ENCODE data around the gene ZNF609. TPM values are rescaled to one million over a fixed set of nuclear protein-coding genes. Genes with fewer than 3 reads are reported as not detected.
A peak's percentile ranks its signal among the peaks of the same experiment; 100 is the strongest.

Gene ZNF609
- total RNA-seq, 2 donors from 2014 or later, result 13.4 to 23.7 TPM

GRCh38 chr15:64426845-64427465 is 33.4 kb upstream of the ZNF609 start:
- Histone ChIP-seq H3K27ac (no peak overlapping the region), H3K27me3 (no peaks in the 10 kb centered on the region), H3K4me1 (peaks cover 0 to 12% of the 10 kb centered on the region in 2 donors), H3K9me3 (no peaks in the 10 kb centered on the region), H3K4me3 (no peak overlapping the region), H3K36me3 (peaks cover 36% of the 10 kb centered on the region)
- no peak for DNase-seq (ENCODE audit: low spot score)
- TF ChIP-seq, protein P1, sequence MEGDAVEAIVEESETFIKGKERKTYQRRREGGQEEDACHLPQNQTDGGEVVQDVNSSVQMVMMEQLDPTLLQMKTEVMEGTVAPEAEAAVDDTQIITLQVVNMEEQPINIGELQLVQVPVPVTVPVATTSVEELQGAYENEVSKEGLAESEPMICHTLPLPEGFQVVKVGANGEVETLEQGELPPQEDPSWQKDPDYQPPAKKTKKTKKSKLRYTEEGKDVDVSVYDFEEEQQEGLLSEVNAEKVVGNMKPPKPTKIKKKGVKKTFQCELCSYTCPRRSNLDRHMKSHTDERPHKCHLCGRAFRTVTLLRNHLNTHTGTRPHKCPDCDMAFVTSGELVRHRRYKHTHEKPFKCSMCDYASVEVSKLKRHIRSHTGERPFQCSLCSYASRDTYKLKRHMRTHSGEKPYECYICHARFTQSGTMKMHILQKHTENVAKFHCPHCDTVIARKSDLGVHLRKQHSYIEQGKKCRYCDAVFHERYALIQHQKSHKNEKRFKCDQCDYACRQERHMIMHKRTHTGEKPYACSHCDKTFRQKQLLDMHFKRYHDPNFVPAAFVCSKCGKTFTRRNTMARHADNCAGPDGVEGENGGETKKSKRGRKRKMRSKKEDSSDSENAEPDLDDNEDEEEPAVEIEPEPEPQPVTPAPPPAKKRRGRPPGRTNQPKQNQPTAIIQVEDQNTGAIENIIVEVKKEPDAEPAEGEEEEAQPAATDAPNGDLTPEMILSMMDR (IDR thresholded peaks at IDR 0.05), result peak in 1 of 2 donors; percentile 41

GRCh38 chr15:64429448-64429847 is 30.9 kb upstream of the ZNF609 start:
- TF ChIP-seq, protein P1 (IDR thresholded peaks at IDR 0.05), result no peak
- H3K4me3 ChIP-seq, result no peak overlapping the region
- H3K27ac ChIP-seq, result peak overlapping the region in 1 of 2 donors; percentile 30
- DNase-seq (ENCODE audit: low spot score), result no peak
- no peaks in the 10 kb centered on the region for H3K27me3 ChIP-seq
- no peaks in the 10 kb centered on the region for H3K9me3 ChIP-seq
- peaks cover 0 to 12% of the 10 kb centered on the region in 2 donors for H3K4me1 ChIP-seq
- H3K36me3 ChIP-seq, result peaks cover 25% of the 10 kb centered on the region

- H3K4me3 ChIP-seq, result no peak overlapping the region
- peaks cover 18% of the 10 kb centered on the region for H3K36me3 ChIP-seq
- peaks cover 0 to 12% of the 10 kb centered on the region in 2 donors for H3K4me1 ChIP-seq
- TF ChIP-seq, protein P1 (IDR thresholded peaks at IDR 0.05), result no peak
- no peak for DNase-seq (ENCODE audit: low spot score)
- peak overlapping the region; percentile 0 to 30 for H3K27ac ChIP-seq
- no peaks in the 10 kb centered on the region for H3K27me3 ChIP-seq
- no peaks in the 10 kb centered on the region for H3K9me3 ChIP-seq
Observed at GRCh38 chr15:64430000-64430735, 30.2 kb upstream of the ZNF609 start.

DNA sequence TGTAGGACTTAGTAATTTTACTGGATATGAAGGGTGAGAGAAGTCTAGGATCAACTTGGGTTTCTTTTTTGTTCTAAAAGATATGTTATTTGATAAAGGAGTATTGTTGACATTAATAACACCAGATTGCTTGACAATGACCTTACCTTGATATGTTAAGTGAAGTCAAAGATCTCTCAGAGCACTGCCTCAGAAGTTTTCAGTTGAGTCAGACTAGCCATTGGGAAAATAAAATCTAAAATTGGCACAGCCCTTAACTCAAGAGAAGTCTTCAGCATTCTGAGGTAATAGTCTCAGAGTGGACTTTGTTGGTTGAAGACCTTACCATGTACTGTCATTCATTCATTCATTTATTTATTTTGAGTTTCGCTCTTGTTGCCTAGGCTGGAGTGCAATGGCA is 22.4 kb upstream of the ZNF609 start:
- DNase-seq (ENCODE audit: low spot score), result no peak
- H3K4me3 ChIP-seq, result no peak overlapping the region
- H3K9me3 ChIP-seq, result no peaks in the 10 kb centered on the region
- H3K27me3 ChIP-seq, result no peaks in the 10 kb centered on the region
- no peaks in the 10 kb centered on the region for H3K4me1 ChIP-seq
- H3K36me3 ChIP-seq, result no peaks in the 10 kb centered on the region
- TF ChIP-seq, protein P1 (IDR thresholded peaks at IDR 0.05), result no peak
- no peak overlapping the region for H3K27ac ChIP-seq

DNA sequence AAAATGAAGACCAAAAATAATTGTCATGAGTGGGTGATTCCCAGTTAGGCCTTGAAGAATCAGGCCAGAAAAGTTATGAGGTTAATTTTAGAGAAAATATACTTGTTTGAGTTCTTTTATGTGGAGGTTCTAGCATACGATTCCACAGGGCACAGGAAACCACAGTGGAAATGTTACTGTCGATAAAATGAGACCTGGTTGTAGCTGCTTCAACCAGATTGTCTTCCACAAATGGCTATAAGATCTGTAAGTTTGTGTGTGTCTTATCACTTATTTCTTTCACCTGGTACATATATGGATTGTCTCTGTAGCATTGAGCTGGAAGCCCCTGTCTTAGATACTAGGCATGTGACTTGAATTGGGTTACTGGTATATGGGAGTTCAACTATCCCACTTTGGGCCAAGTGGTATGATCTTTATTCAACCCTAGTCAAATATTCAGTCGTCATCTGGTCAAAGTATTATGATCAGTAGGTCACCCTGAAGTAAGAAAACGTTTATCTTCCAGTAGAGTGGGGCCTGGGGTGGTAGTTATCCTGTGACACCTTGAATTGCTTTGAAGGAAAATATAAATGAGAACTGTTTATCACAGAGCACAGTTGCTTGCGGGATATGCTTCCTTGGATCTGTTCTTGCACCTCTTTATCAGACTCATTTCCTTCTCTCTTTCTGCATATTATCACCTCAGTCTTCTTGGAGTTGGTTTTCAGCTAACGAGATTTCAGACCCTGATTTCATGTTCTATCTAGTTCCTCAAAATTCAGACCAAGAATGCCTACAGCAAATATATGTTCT is 21.5 kb upstream of the ZNF609 start:
- no peaks in the 10 kb centered on the region for H3K36me3 ChIP-seq
- no peak for DNase-seq (ENCODE audit: low spot score)
- H3K4me1 ChIP-seq, result peaks cover 0 to 7% of the 10 kb centered on the region in 2 donors
- TF ChIP-seq, protein P1 (IDR thresholded peaks at IDR 0.05), result no peak
- no peak overlapping the region for H3K4me3 ChIP-seq
- H3K27ac ChIP-seq, result no peak overlapping the region
- H3K9me3 ChIP-seq, result no peaks in the 10 kb centered on the region
- no peaks in the 10 kb centered on the region for H3K27me3 ChIP-seq
